ENCODE results near the gene ANKRD12.
"Not testable (repeated sequence)": the region's sequence is repeated elsewhere in the genome, so short reads cannot be mapped to it uniquely, and the experiment has no call there.

ANKRD12 gene

GRCh38 chr18:9233771-9234440 lies 97.3 kb downstream of the ANKRD12 start:
- no peak for DNase-seq (ENCODE audit: low spot score)

GRCh38 chr18:9234528-9234927 lies 97.9 kb downstream of the ANKRD12 start:
- no peak for DNase-seq (ENCODE audit: low spot score)

GRCh38 chr18:9237981-9238380 lies 101.4 kb downstream of the ANKRD12 start:
- DNase-seq (ENCODE audit: low spot score), result no peak

- DNase-seq (ENCODE audit: low spot score), result no peak
Observed at GRCh38 chr18:9239720-9240119, 103.1 kb downstream of the ANKRD12 start.

- no peak for DNase-seq (ENCODE audit: low spot score)
Observed at GRCh38 chr18:9240270-9240669, 103.7 kb downstream of the ANKRD12 start.

GRCh38 chr18:9243029-9243428 lies 106.4 kb downstream of the ANKRD12 start:
- DNase-seq (ENCODE audit: low spot score), result no peak

GRCh38 chr18:9244376-9244775 lies 107.8 kb downstream of the ANKRD12 start:
- no peak for DNase-seq (ENCODE audit: low spot score)

GRCh38 chr18:9248661-9249060 lies 112.1 kb downstream of the ANKRD12 start:
- DNase-seq (ENCODE audit: low spot score), result no peak

- no peak for DNase-seq (ENCODE audit: low spot score)
Observed at GRCh38 chr18:9249254-9249653, 112.7 kb downstream of the ANKRD12 start.

- DNase-seq (ENCODE audit: low spot score), result no peak
Observed at GRCh38 chr18:9259173-9259572, 122.6 kb downstream of the ANKRD12 start.

- no peak for DNase-seq (ENCODE audit: low spot score)
Observed at GRCh38 chr18:9260388-9261380, 124.1 kb downstream of the ANKRD12 start.

GRCh38 chr18:9263264-9263663 lies 126.7 kb downstream of the ANKRD12 start:
- DNase-seq (ENCODE audit: low spot score), result no peak

- DNase-seq (ENCODE audit: low spot score), result not testable (repeated sequence)
Observed at GRCh38 chr18:9264797-9265196, 128.2 kb downstream of the ANKRD12 start.

GRCh38 chr18:9273221-9273620 lies 136.6 kb downstream of the ANKRD12 start:
- DNase-seq (ENCODE audit: low spot score), result no peak

GRCh38 chr18:9275890-9276289 lies 139.3 kb downstream of the ANKRD12 start:
- DNase-seq (ENCODE audit: low spot score), result no peak

- DNase-seq (ENCODE audit: low spot score), result no peak
Observed at GRCh38 chr18:9278028-9278427, 141.4 kb downstream of the ANKRD12 start.

- DNase-seq (ENCODE audit: low spot score), result no peak
Observed at GRCh38 chr18:9280849-9281248, 144.3 kb downstream of the ANKRD12 start.

GRCh38 chr18:9281780-9282179 lies 145.2 kb downstream of the ANKRD12 start:
- no peak for DNase-seq (ENCODE audit: low spot score)

GRCh38 chr18:9283791-9284190 lies 147.2 kb downstream of the ANKRD12 start:
- DNase-seq (ENCODE audit: low spot score), result no peak

GRCh38 chr18:9285604-9286003 lies 149.0 kb downstream of the ANKRD12 start:
- no peak for DNase-seq (ENCODE audit: low spot score)

- DNase-seq (ENCODE audit: low spot score), result no peak
Observed at GRCh38 chr18:9287036-9287435, 150.5 kb downstream of the ANKRD12 start.

- no peak for DNase-seq (ENCODE audit: low spot score)
Observed at GRCh38 chr18:9289698-9290097, 153.1 kb downstream of the ANKRD12 start.

GRCh38 chr18:9290156-9290555 lies 153.6 kb downstream of the ANKRD12 start:
- DNase-seq (ENCODE audit: low spot score), result no peak
